Activated naive CD8-positive, alpha-beta T cell treated with anti-CD3 and anti-CD28 coated beads, Interleukin-2, amount 50 U/mL, for 24 hours (primary cell): ENCODE measurements around the gene KRT14.
"Not testable (repeated sequence)": the region's sequence is repeated elsewhere in the genome, so short reads cannot be mapped to it uniquely, and the experiment has no call there.

Experiments used
- ATAC-seq: fragments of 150-1000 bp; cut with Tn5 transposase; one replicate; pipeline ENCODE4 v1.10.0; 2021
- DNase-seq: peaks from one replicate; pipeline ENCODE4 v3.0.0; 2021
- H3K27ac Mint-ChIP-seq: one replicate; pipeline ENCODE4 v1.8.0; 2021; ENCODE audit warnings: mild to moderate bottlenecking, mixed read lengths
- H3K27me3 Mint-ChIP-seq: one replicate; pipeline ENCODE4 v1.8.0; 2021; ENCODE audit warnings: mixed read lengths
- H3K36me3 Mint-ChIP-seq: one replicate; pipeline ENCODE4 v1.8.0; 2021; ENCODE audit warnings: low read depth, mixed read lengths
- H3K4me1 Mint-ChIP-seq: one replicate; pipeline ENCODE4 v1.8.0; 2021; ENCODE audit warnings: mixed read lengths
- H3K4me3 Mint-ChIP-seq: one replicate; pipeline ENCODE4 v1.8.0; 2021; ENCODE audit warnings: mild to moderate bottlenecking, moderate library complexity, mixed read lengths
- H3K9me3 Mint-ChIP-seq: one replicate; pipeline ENCODE4 v1.8.0; 2021; ENCODE audit warnings: mixed read lengths

The KRT14 gene

DNA sequence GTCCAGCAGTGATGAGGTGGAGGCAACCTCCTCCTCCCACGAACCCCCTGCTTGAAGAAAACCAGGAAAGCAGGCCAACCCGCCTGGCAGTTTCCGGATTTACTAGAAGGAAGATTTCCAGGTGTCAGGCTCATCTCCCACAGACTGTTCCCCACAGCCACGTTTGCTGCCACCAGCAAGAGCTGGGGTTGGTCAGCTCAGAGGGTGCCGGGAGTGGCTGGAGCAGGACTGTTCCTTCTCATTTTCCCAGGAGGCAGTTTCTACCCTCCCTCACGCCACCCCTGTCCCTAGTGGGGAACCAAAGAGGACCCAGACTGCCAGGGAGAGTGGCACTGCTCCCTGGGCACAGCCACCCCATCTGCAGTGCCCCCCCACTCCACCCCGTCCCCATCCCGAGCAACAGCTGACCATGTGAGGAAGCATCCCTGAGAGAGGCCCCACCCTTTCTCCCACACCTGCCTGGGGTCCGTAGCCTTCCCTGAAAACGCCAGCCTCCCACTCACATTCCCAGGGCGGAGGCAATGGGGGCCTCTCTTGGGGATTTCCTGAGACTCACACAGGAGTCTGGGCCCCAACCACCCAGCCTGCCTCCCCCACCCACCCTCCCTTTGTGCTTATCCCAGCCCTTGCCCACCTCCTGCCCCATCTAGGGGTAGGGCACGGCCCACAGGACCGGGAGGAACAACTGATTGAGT lies 31.8 kb upstream of the KRT14 start:
- ATAC-seq = no peak
- Mint-ChIP-seq H3K27ac (no peak overlapping the region), H3K27me3 (peaks cover 4% of the 10 kb centered on the region)

GRCh38 chr17:41617698-41618097 lies 31.0 kb upstream of the KRT14 start:
- no peaks in the 10 kb centered on the region for H3K36me3 Mint-ChIP-seq
- no peak overlapping the region for H3K4me3 Mint-ChIP-seq
- no peaks in the 10 kb centered on the region for H3K9me3 Mint-ChIP-seq
- H3K4me1 Mint-ChIP-seq = no peaks in the 10 kb centered on the region
- no peak overlapping the region for H3K27ac Mint-ChIP-seq
- H3K27me3 Mint-ChIP-seq = peaks cover 4% of the 10 kb centered on the region
- no peak for DNase-seq
- no peak for ATAC-seq

More for the DNA sequence above, 31.8 kb upstream of the KRT14 start:
- H3K4me3 Mint-ChIP-seq = no peak overlapping the region
- H3K36me3 Mint-ChIP-seq = no peaks in the 10 kb centered on the region
- H3K4me1 Mint-ChIP-seq = no peaks in the 10 kb centered on the region
- DNase-seq = no peak
- H3K9me3 Mint-ChIP-seq = no peaks in the 10 kb centered on the region

DNA sequence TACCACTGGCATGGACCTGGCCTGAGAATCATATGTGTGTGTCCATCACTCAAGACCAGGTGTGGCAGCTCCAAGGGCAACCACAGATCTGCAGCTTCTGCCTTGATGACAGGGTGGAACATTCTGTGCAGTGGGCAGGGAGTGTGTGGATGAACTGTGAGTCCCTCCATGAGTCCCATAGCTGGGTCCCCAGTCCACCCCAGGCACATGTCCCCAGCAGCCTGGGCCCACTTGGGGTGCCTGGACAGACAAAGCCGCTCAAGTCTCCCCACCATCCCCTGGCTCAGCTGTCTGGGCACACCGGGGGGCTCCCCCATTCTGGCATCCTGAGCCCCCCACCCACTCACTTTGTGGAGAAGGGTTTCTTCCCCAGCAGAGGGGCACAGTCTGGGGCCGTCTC lies 30.4 kb upstream of the KRT14 start:
- Mint-ChIP-seq H3K27me3 (peaks cover 5% of the 10 kb centered on the region), H3K4me1 (no peaks in the 10 kb centered on the region), H3K36me3 (no peaks in the 10 kb centered on the region), H3K4me3 (no peak overlapping the region), H3K27ac (no peak overlapping the region), H3K9me3 (no peaks in the 10 kb centered on the region)
- DNase-seq = no peak
- no peak for ATAC-seq

DNA sequence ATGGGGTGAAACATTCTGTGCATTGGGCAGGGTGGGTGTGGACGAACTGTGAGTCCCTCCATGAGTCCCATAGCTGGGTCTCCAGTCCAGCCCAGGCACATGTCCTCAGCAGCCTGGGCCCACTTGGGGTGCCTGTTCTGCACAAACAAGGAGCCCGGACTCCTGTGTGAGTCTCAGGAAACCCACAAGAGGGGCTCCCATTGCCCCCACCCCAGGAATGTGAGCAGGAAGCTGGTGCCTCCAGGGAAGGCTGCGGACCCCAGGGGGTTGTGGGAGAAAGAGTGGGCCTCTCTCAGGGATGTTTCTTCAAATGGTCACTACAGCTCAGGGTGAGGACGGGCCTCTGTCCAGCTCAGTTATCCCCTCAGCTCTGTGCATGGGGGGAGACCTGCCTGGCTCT lies 29.8 kb upstream of the KRT14 start:
- not testable (repeated sequence) for H3K27me3 Mint-ChIP-seq, H3K27ac Mint-ChIP-seq, DNase-seq

GRCh38 chr17:41615454-41615853 lies 28.8 kb upstream of the KRT14 start:
- no peak for ATAC-seq
- no peak for DNase-seq
- Mint-ChIP-seq H3K9me3 (no peaks in the 10 kb centered on the region), H3K4me1 (no peaks in the 10 kb centered on the region), H3K4me3 (no peak overlapping the region), H3K27ac (no peak overlapping the region), H3K36me3 (no peaks in the 10 kb centered on the region), H3K27me3 (peaks cover 9% of the 10 kb centered on the region)

More for the DNA sequence above, 29.8 kb upstream of the KRT14 start:
- ATAC-seq, H3K36me3 Mint-ChIP-seq, H3K4me1 Mint-ChIP-seq, H3K4me3 Mint-ChIP-seq, H3K9me3 Mint-ChIP-seq: not testable (repeated sequence)

DNA sequence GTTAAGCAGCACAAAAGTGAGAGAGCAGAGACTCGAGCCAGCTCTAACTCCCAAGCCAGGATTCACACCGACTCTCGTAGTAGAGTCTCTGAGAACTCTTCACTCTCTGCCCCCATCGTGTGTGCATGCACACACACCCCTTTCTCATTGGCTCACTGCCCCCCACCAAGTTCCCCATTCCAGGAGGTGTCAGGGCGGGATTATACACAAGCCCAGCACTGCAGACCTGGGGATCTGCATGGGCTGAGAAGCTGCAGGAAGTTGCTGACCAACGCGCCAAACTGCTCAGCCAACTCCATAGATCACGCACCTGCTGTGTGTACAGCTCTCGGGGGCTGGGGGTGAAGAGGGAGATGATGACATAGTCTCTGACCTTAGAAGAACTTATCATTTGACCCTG lies 28.1 kb upstream of the KRT14 start:
- not testable (repeated sequence) for H3K27ac Mint-ChIP-seq, H3K36me3 Mint-ChIP-seq, ATAC-seq, DNase-seq, H3K4me3 Mint-ChIP-seq, H3K9me3 Mint-ChIP-seq, H3K4me1 Mint-ChIP-seq
- H3K27me3 Mint-ChIP-seq = peaks cover 12% of the 10 kb centered on the region

- no peaks in the 10 kb centered on the region for H3K9me3 Mint-ChIP-seq
- ATAC-seq = no peak
Measured at GRCh38 chr17:41614098-41614497, 27.4 kb upstream of the KRT14 start.

DNA sequence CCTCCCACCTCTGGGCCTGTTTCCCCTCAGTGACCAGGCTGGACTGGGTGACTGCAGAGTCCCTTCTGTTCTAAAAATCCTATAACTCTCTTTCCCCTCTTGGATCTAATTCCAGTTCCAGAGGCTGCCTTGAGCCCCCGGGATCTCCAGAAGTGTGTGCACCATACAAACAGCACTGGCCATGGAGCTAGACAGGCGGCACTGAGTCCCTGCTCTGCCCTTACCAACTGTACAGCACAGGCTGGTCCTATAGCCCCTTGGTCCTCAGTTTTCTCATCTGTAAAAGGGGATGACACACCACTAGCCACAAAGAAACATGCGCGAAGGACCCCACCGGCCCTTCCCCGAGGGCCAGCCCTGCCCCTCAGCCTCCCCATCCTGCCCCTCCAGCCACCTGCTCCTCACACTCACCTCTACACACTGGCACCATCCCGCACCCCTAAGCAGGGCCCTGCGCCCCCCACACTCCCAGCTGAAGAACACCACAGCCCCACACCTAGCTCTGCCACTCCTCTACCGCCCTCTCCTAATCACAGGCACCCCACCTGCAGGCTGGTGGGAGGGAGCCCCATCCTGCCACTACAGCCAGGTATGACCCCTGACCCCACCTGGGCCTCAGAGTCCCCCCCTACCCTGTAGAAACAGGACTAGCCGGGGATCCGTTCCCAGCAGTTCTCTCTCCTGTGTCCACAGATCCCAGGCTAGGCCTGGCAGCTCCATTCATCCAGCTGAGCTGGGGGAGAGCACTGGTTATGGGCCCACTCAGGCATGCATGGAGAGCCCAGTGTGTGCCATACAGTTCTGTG lies 26.8 kb upstream of the KRT14 start:
- Mint-ChIP-seq H3K27ac (no peak overlapping the region), H3K9me3 (no peaks in the 10 kb centered on the region), H3K27me3 (peaks cover 20% of the 10 kb centered on the region), H3K4me3 (no peak overlapping the region), H3K4me1 (no peaks in the 10 kb centered on the region), H3K36me3 (no peaks in the 10 kb centered on the region)
- ATAC-seq (no peak), DNase-seq (no peak)

More at GRCh38 chr17:41614098-41614497, 27.4 kb upstream of the KRT14 start:
- H3K27me3 Mint-ChIP-seq = peaks cover 14% of the 10 kb centered on the region
- H3K27ac Mint-ChIP-seq = no peak overlapping the region
- DNase-seq = no peak
- no peaks in the 10 kb centered on the region for H3K4me1 Mint-ChIP-seq
- no peak overlapping the region for H3K4me3 Mint-ChIP-seq
- H3K36me3 Mint-ChIP-seq = no peaks in the 10 kb centered on the region

DNA sequence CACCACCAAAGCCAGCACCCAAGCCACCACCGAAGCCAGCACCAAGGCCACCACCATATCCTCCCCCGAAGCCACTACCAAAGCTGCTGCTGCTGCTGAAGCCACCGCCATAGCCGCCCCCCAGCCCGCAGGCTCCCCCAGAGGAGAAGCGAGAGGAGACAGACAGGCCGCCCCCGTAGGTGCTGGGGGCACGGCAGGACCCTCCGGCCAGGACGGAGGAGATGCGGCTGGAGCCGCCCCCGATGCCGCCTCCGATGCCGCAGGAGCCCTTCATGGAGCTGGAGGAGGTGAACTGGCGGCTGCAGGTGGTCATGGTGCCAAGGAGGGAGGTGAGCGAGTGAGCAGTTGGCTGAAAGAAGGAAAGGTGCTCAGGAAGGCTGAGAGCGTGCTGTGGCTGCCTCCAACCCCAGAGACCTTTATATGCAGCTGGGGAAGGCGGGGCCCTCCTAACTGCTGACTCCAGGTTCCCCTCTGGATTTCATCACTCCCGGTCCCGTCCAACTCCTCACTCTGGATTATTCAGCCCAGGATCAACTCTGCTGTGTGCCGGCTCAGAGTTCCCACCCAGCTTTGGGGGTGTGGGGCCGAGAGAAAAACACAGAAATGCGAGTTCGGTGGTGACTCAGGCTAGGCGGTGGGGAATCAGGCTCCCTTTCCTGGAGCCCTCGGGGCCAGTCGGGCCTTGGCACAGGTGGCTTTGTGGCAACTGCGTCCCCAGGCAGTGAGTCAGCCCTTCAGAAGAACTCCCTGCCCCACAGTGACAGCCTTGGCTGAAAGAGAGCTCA lies 25.9 kb upstream of the KRT14 start, which contains the start of gene KRT16:
Gene KRT16, minus strand, starts transcription at position 392 of the 785 bp plus-strand sequence. Its CDS starts 79 bp downstream, at position 313.
- not testable (repeated sequence) for H3K36me3 Mint-ChIP-seq, DNase-seq, H3K9me3 Mint-ChIP-seq, H3K27ac Mint-ChIP-seq, ATAC-seq, H3K4me3 Mint-ChIP-seq, H3K4me1 Mint-ChIP-seq
- peaks cover 21% of the 10 kb centered on the region for H3K27me3 Mint-ChIP-seq

- H3K27me3 Mint-ChIP-seq = peaks cover 32% of the 10 kb centered on the region
- peaks cover 5% of the 10 kb centered on the region for H3K36me3 Mint-ChIP-seq
- ATAC-seq (no peak), DNase-seq (no peak)
- peaks cover 16% of the 10 kb centered on the region for H3K9me3 Mint-ChIP-seq
- no peak overlapping the region for H3K4me3 Mint-ChIP-seq
- H3K4me1 Mint-ChIP-seq = no peaks in the 10 kb centered on the region
- H3K27ac Mint-ChIP-seq = no peak overlapping the region
Measured at GRCh38 chr17:41610965-41611640, 24.4 kb upstream of the KRT14 start.

- not testable (repeated sequence) for H3K4me1 Mint-ChIP-seq, ATAC-seq, H3K36me3 Mint-ChIP-seq, H3K27ac Mint-ChIP-seq, DNase-seq, H3K4me3 Mint-ChIP-seq
- peaks cover 33% of the 10 kb centered on the region for H3K27me3 Mint-ChIP-seq
- peaks cover 20% of the 10 kb centered on the region for H3K9me3 Mint-ChIP-seq
Measured at GRCh38 chr17:41610061-41610517, 23.4 kb upstream of the KRT14 start.

DNA sequence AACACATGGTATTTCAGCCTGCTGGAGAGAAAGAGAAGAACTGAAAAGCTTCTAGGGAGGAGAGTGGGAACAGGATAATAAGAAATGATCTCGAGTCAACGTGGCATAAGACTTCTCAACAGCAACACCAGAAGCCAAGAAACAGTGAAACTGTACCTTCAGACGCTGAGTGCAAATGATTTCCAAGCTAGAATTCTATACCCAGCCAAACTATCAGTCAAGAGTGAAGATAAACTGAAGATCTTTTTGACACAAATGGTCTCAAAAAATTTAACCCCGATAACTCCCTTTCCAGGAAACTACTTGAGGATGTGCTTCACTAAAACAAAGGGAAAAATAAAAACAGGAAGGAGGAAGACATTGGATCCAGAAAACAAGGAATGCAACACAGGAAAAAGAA lies 20.2 kb upstream of the KRT14 start:
- peaks cover 20% of the 10 kb centered on the region for H3K9me3 Mint-ChIP-seq
- H3K4me3 Mint-ChIP-seq, H3K4me1 Mint-ChIP-seq, H3K36me3 Mint-ChIP-seq, H3K27ac Mint-ChIP-seq, DNase-seq, ATAC-seq: not testable (repeated sequence)
- H3K27me3 Mint-ChIP-seq = peaks cover 30% of the 10 kb centered on the region

DNA sequence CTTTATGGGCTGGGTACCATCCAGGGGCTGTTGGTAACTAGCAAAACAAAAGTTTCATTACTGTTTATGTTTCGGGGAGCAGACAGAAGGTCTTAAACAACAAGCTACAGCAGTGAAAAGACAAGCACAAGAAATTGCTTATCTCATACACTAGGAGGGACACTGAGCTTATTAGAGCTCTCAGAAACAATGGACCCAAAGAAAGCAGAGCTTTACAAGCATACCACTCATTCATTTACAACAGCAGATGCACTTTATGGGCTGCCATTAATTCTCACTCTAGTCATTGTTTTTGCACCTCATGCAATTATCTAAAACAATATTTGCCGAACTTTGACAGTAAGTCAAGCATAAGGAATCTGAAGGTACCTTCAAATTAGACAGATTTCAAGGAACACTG lies 15.8 kb upstream of the KRT14 start:
- Mint-ChIP-seq H3K9me3 (peaks cover 15% of the 10 kb centered on the region), H3K4me1 (no peaks in the 10 kb centered on the region), H3K4me3 (no peak overlapping the region), H3K36me3 (peaks cover 5% of the 10 kb centered on the region), H3K27ac (no peak overlapping the region), H3K27me3 (peaks cover 14% of the 10 kb centered on the region)
- no peak for DNase-seq
- no peak for ATAC-seq

DNA sequence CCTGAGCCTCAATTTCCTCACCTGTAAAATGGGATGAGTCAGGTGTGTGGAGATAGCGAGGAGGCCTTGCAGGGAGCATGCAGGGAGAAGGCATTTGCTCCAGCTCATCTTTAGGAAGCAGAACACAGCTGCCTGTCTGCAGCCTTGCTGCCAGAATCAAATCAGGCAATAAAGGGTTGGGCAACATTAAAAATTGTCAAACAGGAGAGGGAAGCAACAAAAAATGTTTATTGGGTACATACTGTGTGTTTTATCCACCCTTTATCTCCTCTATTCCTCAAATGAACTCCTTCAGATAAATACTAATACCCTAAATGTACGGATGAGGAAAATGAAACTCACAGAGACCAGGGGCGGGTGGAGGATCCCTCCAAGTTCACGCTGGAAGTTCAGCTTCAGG lies 13.6 kb upstream of the KRT14 start:
- ATAC-seq (no peak), DNase-seq (no peak)
- H3K27me3 Mint-ChIP-seq = peaks cover 4% of the 10 kb centered on the region
- H3K4me1 Mint-ChIP-seq = no peaks in the 10 kb centered on the region
- H3K27ac Mint-ChIP-seq = no peak overlapping the region
- no peak overlapping the region for H3K4me3 Mint-ChIP-seq
- no peaks in the 10 kb centered on the region for H3K36me3 Mint-ChIP-seq
- no peaks in the 10 kb centered on the region for H3K9me3 Mint-ChIP-seq
